ENCODE data around the gene CHN1. TPM values are rescaled to one million over a fixed set of nuclear protein-coding genes. Genes with fewer than 3 reads are reported as not detected.

Gene CHN1
- total RNA-seq, 1 donor from 2014 or later: 16.8 TPM

DNA sequence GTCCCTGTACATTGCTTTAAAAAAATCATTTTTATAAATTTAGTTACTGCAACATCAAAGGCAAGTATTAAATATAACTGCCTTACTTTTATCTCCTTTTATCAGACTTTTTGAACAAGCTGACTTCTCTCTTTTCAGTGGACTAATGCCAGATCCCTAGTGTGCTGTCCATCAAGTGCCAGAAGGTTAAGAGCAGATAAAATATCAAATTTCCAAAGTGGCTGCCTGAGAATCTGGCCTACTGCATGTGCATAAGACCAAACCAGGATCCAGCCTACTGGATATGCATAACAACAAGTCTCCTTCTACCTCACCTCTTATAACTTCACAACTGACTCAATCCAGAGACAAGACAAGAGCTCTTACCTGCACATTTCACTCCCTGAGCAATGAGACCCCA lies 181.1 kb downstream of the CHN1 start:
- ATAC-seq (no peak), DNase-seq (no peak)
- H3K36me3 ChIP-seq: no peaks in the 10 kb centered on the region
- no peaks in the 10 kb centered on the region for H3K27me3 ChIP-seq (ENCODE audit: low read depth)
- TF ChIP-seq, protein P1, sequence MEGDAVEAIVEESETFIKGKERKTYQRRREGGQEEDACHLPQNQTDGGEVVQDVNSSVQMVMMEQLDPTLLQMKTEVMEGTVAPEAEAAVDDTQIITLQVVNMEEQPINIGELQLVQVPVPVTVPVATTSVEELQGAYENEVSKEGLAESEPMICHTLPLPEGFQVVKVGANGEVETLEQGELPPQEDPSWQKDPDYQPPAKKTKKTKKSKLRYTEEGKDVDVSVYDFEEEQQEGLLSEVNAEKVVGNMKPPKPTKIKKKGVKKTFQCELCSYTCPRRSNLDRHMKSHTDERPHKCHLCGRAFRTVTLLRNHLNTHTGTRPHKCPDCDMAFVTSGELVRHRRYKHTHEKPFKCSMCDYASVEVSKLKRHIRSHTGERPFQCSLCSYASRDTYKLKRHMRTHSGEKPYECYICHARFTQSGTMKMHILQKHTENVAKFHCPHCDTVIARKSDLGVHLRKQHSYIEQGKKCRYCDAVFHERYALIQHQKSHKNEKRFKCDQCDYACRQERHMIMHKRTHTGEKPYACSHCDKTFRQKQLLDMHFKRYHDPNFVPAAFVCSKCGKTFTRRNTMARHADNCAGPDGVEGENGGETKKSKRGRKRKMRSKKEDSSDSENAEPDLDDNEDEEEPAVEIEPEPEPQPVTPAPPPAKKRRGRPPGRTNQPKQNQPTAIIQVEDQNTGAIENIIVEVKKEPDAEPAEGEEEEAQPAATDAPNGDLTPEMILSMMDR (IDR thresholded peaks at IDR 0.05): no peak
- H3K4me3 ChIP-seq: no peak overlapping the region
- no peaks in the 10 kb centered on the region for H3K9me3 ChIP-seq
- peaks cover 23% of the 10 kb centered on the region for H3K4me1 ChIP-seq
- no peak overlapping the region for H3K27ac ChIP-seq
- intact Hi-C loops (cut with DNase I): no loop called here

DNA sequence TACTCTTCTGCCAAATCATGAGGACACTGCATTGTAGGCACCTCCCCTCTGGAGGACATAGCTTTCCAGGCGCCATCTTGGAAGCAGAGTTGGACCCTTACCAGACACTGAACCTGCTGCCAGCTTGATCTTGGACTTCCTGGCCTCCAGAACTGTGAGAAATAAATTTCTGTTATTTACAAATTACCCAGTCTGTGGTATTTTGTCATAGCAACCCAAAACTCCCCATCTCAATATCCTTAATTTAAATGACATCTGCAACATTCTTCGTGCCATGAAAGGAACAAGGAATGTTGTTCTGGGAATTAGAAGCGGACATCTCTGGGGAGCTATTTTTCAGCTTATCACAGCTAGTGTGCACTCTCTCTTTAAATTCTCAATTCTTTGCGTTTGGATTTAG lies 183.6 kb downstream of the CHN1 start:
- Histone ChIP-seq H3K27ac (no peak overlapping the region), H3K36me3 (no peaks in the 10 kb centered on the region), H3K4me1 (peaks cover 10% of the 10 kb centered on the region), H3K9me3 (no peaks in the 10 kb centered on the region), H3K27me3 (ENCODE audit: low read depth) (no peaks in the 10 kb centered on the region), H3K4me3 (no peak overlapping the region)
- TF ChIP-seq, protein P1 (IDR thresholded peaks at IDR 0.05): no peak
- ATAC-seq (no peak), DNase-seq (no peak)
- intact Hi-C loops (cut with DNase I): no loop called here

DNA sequence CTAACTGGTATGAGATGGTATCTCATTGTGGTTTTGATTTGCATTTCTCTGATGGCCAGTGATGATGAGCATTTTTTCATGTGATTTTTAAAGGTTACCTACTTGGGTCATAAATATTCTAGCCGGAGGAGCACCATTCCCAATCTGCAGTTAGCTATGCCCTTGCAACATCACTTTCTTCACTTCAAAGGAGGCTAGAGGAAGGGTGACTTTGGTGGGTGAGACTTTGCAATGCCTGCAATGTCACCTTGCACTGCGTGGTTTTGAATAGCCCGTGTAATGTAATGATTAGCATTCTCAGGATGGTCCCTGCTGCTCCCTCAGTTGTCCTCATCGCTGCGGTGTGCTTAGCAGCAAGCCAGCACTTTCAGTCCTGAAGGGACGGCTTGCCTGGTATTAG lies 184.8 kb downstream of the CHN1 start:
- Histone ChIP-seq H3K27me3 (ENCODE audit: low read depth) (no peaks in the 10 kb centered on the region), H3K36me3 (no peaks in the 10 kb centered on the region), H3K4me3 (no peak overlapping the region), H3K9me3 (no peaks in the 10 kb centered on the region), H3K27ac (no peak overlapping the region), H3K4me1 (no peaks in the 10 kb centered on the region)
- TF ChIP-seq, protein P1 (IDR thresholded peaks at IDR 0.05): no peak
- DNase-seq (no peak), ATAC-seq (no peak)
- intact Hi-C loops (cut with DNase I): no loop called here

DNA sequence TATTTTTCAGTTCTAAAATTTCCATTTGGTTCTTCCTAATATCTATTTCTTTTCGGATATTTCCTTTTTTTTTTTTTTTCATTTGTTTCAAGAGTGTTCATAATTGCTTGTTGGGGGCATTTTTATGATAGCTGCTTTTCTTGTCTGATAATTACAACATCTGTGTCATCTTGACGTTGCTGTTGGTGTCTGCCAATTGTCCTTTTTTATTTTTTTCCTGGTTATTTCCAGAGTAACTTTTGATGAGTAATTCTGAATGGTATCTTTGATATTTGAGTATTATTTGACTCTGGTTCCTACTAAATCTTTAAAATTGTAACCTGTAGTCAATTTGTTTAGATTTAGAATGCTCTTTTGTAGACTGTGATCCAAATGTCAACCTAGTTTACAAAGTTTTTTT lies 189.7 kb downstream of the CHN1 start:
- Histone ChIP-seq H3K36me3 (peaks cover 5% of the 10 kb centered on the region), H3K4me3 (no peak overlapping the region), H3K4me1 (no peaks in the 10 kb centered on the region), H3K9me3 (no peaks in the 10 kb centered on the region), H3K27ac (no peak overlapping the region), H3K27me3 (ENCODE audit: low read depth) (no peaks in the 10 kb centered on the region)
- DNase-seq: no peak
- intact Hi-C loops (cut with DNase I): no loop called here
- no peak for ATAC-seq
- TF ChIP-seq, protein P1 (IDR thresholded peaks at IDR 0.05): no peak

DNA sequence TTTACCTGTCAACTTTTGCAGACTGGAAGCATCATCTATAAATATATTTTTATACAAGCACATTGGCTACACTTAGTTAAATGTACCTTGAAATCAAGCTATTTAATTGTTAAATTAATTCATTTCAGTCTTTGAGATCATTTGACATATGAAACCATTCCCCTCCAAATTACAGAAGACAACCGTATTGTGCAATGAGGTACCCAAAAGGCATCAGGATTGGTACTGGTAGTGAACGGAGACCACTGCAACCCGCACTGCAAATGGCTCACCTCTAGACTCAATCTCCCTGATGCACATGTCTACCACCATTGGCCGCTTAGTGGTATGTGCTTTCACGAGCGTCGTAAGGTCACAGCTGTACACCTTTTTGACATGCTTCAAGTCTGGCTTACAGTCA lies 193.1 kb downstream of the CHN1 start:
- Histone ChIP-seq H3K4me1 (no peaks in the 10 kb centered on the region), H3K27ac (no peak overlapping the region), H3K9me3 (no peaks in the 10 kb centered on the region), H3K36me3 (peaks cover 5% of the 10 kb centered on the region), H3K4me3 (no peak overlapping the region), H3K27me3 (ENCODE audit: low read depth) (no peaks in the 10 kb centered on the region)
- TF ChIP-seq, protein P1 (IDR thresholded peaks at IDR 0.05): no peak
- ATAC-seq (no peak), DNase-seq (no peak)
- intact Hi-C loops (cut with DNase I): no loop called here

DNA sequence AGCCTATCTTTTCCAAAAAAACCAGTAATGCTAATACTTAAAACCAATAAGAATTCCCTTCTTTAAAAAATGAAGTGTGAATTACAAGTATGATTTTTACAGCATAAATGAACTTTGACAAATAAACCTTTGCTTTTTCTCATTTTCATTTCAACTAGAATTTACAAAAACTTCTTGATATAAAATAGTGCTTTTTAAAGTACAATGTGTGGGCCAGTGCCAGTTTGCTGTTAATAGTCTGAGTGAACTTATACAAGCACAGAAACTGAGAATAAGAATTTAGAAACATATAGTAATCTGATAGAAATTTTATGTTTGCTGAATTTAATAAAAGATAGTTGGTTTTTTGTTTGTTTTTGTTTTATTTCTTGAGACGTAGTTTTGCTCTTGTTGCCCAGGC lies 197.2 kb downstream of the CHN1 start:
- Histone ChIP-seq H3K36me3 (peaks cover 5% of the 10 kb centered on the region), H3K9me3 (no peaks in the 10 kb centered on the region), H3K27ac (no peak overlapping the region), H3K4me1 (no peaks in the 10 kb centered on the region), H3K4me3 (no peak overlapping the region), H3K27me3 (ENCODE audit: low read depth) (no peaks in the 10 kb centered on the region)
- intact Hi-C loops (cut with DNase I): no loop called here
- DNase-seq: no peak
- no peak for ATAC-seq
- TF ChIP-seq, protein P1 (IDR thresholded peaks at IDR 0.05): no peak
